ENCODE results near the gene ARFGEF2.

- TF ChIP-seq CTCF (IDR thresholded peaks at IDR 0.05) (peak; percentile 63 to 79 (median 72)), POLR2AphosphoS5 (IDR thresholded peaks at IDR 0.05) (no peak)
These were observed 16.8 kb upstream of the ARFGEF2 start for GRCh38 chr20:48904566-48905296.
